ENCODE data around the gene RSRP1. TPM values are rescaled to one million over a fixed set of nuclear protein-coding genes. Genes with fewer than 3 reads are reported as not detected.

RSRP1 gene
- total and polyA plus RNA-seq, 2 of the 4 experiments (the other 2 are of a cell fraction) = 71.0 TPM

GRCh38 chr1:25204797-25205480, 42.3 kb downstream of the RSRP1 start (continued):
- no peak for TF ChIP-seq FOS (IDR thresholded peaks at IDR 0.05; ENCODE audit: low read depth, low read length)

GRCh38 chr1:25201006-25201405, 46.2 kb downstream of the RSRP1 start:
- no peaks in the 10 kb centered on the region for H4K20me1 ChIP-seq (ENCODE audit: insufficient read depth, low read length)
- TF ChIP-seq SMC3 (IDR thresholded peaks at IDR 0.05; ENCODE audit: low read depth, low read length) (no peak), MAZ (IDR thresholded peaks at IDR 0.05; ENCODE audit: borderline replicate concordance, low read depth, low read length) (no peak), CHD1 (IDR thresholded peaks at IDR 0.05; ENCODE audit: low read depth, low read length) (no peak), MXI1 (IDR thresholded peaks at IDR 0.05; ENCODE audit: borderline replicate concordance, low read depth, low read length) (no peak), CTCF (conservative IDR thresholded peaks at IDR 0.05; ENCODE audit: low read depth, low read length) (no peak), BHLHE40 (IDR thresholded peaks at IDR 0.05; ENCODE audit: low read depth, low read length) (no peak), CEBPB (IDR thresholded peaks at IDR 0.05; ENCODE audit: low read depth, low read length) (no peak), POLR2A (IDR thresholded peaks at IDR 0.05; ENCODE audit: low read depth, low read length) (no peak), ELK1 (IDR thresholded peaks at IDR 0.05; ENCODE audit: borderline replicate concordance, low read depth, low read length) (no peak), RAD21 (IDR thresholded peaks at IDR 0.05; ENCODE audit: low read length) (no peak)
- H3K18ac ChIP-seq (ENCODE audit: low read depth, low read length) = no peak overlapping the region
- H2AK5ac ChIP-seq (ENCODE audit: low read depth, low read length) = no peak overlapping the region
- H3K23ac ChIP-seq (ENCODE audit: low read depth, low read length) = no peak overlapping the region
- H2BK120ac ChIP-seq (ENCODE audit: low read depth, low read length) = no peak overlapping the region
- CTCF ChIA-PET = no interaction called here
- no peak overlapping the region for H3K14ac ChIP-seq (replicated peaks; ENCODE audit: low read depth, low read length)
- in situ Hi-C loops (cut with MboI; ENCODE audit: low sequenced_read_pairs) = loop anchor here (10.0 kb wide), 3 partner anchors 266 to 536 kb away; partner anchors contain the start of gene RUNX3
- no peak overlapping the region for H2BK20ac ChIP-seq (ENCODE audit: low read depth, low read length)
- no peak overlapping the region for H2AK9ac ChIP-seq (replicated peaks; ENCODE audit: low read depth, low read length, poor library complexity)
- 11% methylated on average over 1 of the region's 7 CpGs; no CpG with 5 or more reads in 1 of the 2 experiments for WGBS, 2 experiments (ENCODE audit: extremely low coverage in 2 of 2, insufficient read length in 1 of 2)
- no peak overlapping the region for H2AFZ ChIP-seq (replicated peaks; ENCODE audit: low read length, poor library complexity)
- no peak overlapping the region for H4K91ac ChIP-seq (ENCODE audit: insufficient read depth, low read depth, low read length)
- no peak overlapping the region for H2BK5ac ChIP-seq (ENCODE audit: low read depth, low read length, poor library complexity, severe bottlenecking)
- H4K5ac ChIP-seq (ENCODE audit: low read depth, low read length) = no peak overlapping the region
- H2BK15ac ChIP-seq (ENCODE audit: low read depth, low read length) = no peak overlapping the region
- DNase-seq (no peak), ATAC-seq (ENCODE audit: low read depth) (no peak)
- H4K8ac ChIP-seq (ENCODE audit: low read depth in 2 of 2, low read length in 2 of 2) = no peak overlapping the region
- no peak overlapping the region for H3K4ac ChIP-seq (ENCODE audit: low read depth, low read length)
- intact Hi-C loops (cut with micrococcal nuclease) = no loop called here
- BruUV-seq (replicated peaks) = no TSS peak
- H3K56ac ChIP-seq (ENCODE audit: extremely low read depth, insufficient read depth, low read length) = no peak overlapping the region
- no peak overlapping the region for H3K9ac ChIP-seq (ENCODE audit: low read depth, low read length)
- H3K4me2 ChIP-seq (ENCODE audit: low read depth, low read length) = no peak overlapping the region
- H3K36me3 ChIP-seq (ENCODE audit: control insufficient read depth, insufficient read depth, low read length) = no peaks in the 10 kb centered on the region
- peaks cover 61% of the 10 kb centered on the region for H3K27me3 ChIP-seq (ENCODE audit: control insufficient read depth, insufficient read depth, low read length)
- no peak overlapping the region for H3K27ac ChIP-seq (ENCODE audit: insufficient read depth, low read length)
- dilution Hi-C loops (cut with HindIII; ENCODE audit: low sequenced_read_pairs, unreplicated experiment) = loop anchor here (25.0 kb wide), 1 partner anchor 539 kb away; no protein-coding TSS in a partner anchor
- H3K4me1 ChIP-seq (ENCODE audit: control insufficient read depth, insufficient read depth, low read length) = no peaks in the 10 kb centered on the region; the same call in 1 of the 2 replicates
- no peaks in the 10 kb centered on the region for H3K79me1 ChIP-seq (ENCODE audit: low read depth in 1 of 2, low read length in 2 of 2)
- H3K4me3 ChIP-seq (ENCODE audit: insufficient read depth, low read depth, low read length) = no peak overlapping the region
- POLR2A ChIA-PET (ENCODE audit: unreplicated experiment) = no interaction called here
- no peaks in the 10 kb centered on the region for H3K9me1 ChIP-seq (ENCODE audit: insufficient read depth, low read length)
- no peaks in the 10 kb centered on the region for H3K9me3 ChIP-seq (ENCODE audit: control insufficient read depth, insufficient read depth, low read length)
